Measurements from ENCODE around the gene BBOX1. TPM values are rescaled to one million over a fixed set of nuclear protein-coding genes. Genes with fewer than 3 reads are reported as not detected.

The BBOX1 gene
- total RNA-seq, 1 experiment from 2014 or later, result not detected

GRCh38 chr11:27020751-27021150, 19.9 kb upstream of the BBOX1 start:
- Histone ChIP-seq H3K79me2 (ENCODE audit: low read length) (no peaks in the 10 kb centered on the region), H3K4me2 (ENCODE audit: low read depth, low read length, poor library complexity, severe bottlenecking) (no peak overlapping the region), H3K9ac (ENCODE audit: low read length) (no peak overlapping the region), H3K9me2 (replicated peaks; ENCODE audit: insufficient read depth, low read length) (no peaks in the 10 kb centered on the region), H3K4me3 (ENCODE audit: low read length) (no peak overlapping the region), H2AFZ (ENCODE audit: low read length) (no peak overlapping the region), H3K27ac (ENCODE audit: low read length) (no peak overlapping the region), H3K27me3 (ENCODE audit: low read length) (no peaks in the 10 kb centered on the region), H3K36me3 (ENCODE audit: insufficient read depth, low read length) (no peaks in the 10 kb centered on the region), H3K9me3 (ENCODE audit: low read length) (no peaks in the 10 kb centered on the region), H4K20me1 (ENCODE audit: insufficient read depth, low read depth, low read length) (no peaks in the 10 kb centered on the region), H3K4me1 (ENCODE audit: low read length) (no peaks in the 10 kb centered on the region)
- DNase-seq, result no peak

- H4K20me1 ChIP-seq (ENCODE audit: insufficient read depth, low read depth, low read length), result no peaks in the 10 kb centered on the region
- no peak overlapping the region for H3K9ac ChIP-seq (ENCODE audit: low read length)
- H3K79me2 ChIP-seq (ENCODE audit: low read length), result no peaks in the 10 kb centered on the region
Measured at GRCh38 chr11:27022659-27023251, 17.9 kb upstream of the BBOX1 start.

GRCh38 chr11:27024865-27025264, 15.8 kb upstream of the BBOX1 start:
- H3K79me2 ChIP-seq (ENCODE audit: low read length), result no peaks in the 10 kb centered on the region

More at GRCh38 chr11:27022659-27023251, 17.9 kb upstream of the BBOX1 start:
- H3K36me3 ChIP-seq (ENCODE audit: insufficient read depth, low read length), result no peaks in the 10 kb centered on the region
- H3K27ac ChIP-seq (ENCODE audit: low read length), result no peak overlapping the region
- H3K9me2 ChIP-seq (replicated peaks; ENCODE audit: insufficient read depth, low read length), result no peaks in the 10 kb centered on the region
- no peak overlapping the region for H2AFZ ChIP-seq (ENCODE audit: low read length)
- no peaks in the 10 kb centered on the region for H3K9me3 ChIP-seq (ENCODE audit: low read length)
- no peak overlapping the region for H3K4me2 ChIP-seq (ENCODE audit: low read depth, low read length, poor library complexity, severe bottlenecking)
- H3K27me3 ChIP-seq (ENCODE audit: low read length), result no peaks in the 10 kb centered on the region
- no peak overlapping the region for H3K4me3 ChIP-seq (ENCODE audit: low read length)
- no peaks in the 10 kb centered on the region for H3K4me1 ChIP-seq (ENCODE audit: low read length)
- no peak for DNase-seq

GRCh38 chr11:27025312-27025955, 15.2 kb upstream of the BBOX1 start:
- no peaks in the 10 kb centered on the region for H4K20me1 ChIP-seq (ENCODE audit: insufficient read depth, low read depth, low read length)
- H3K4me1 ChIP-seq (ENCODE audit: low read length), result no peaks in the 10 kb centered on the region
- H3K27me3 ChIP-seq (ENCODE audit: low read length), result no peaks in the 10 kb centered on the region
- H2AFZ ChIP-seq (ENCODE audit: low read length), result no peak overlapping the region
- no peaks in the 10 kb centered on the region for H3K9me3 ChIP-seq (ENCODE audit: low read length)
- H3K9me2 ChIP-seq (replicated peaks; ENCODE audit: insufficient read depth, low read length), result no peaks in the 10 kb centered on the region
- H3K36me3 ChIP-seq (ENCODE audit: insufficient read depth, low read length), result no peaks in the 10 kb centered on the region
- no peak overlapping the region for H3K4me2 ChIP-seq (ENCODE audit: low read depth, low read length, poor library complexity, severe bottlenecking)
- H3K4me3 ChIP-seq (ENCODE audit: low read length), result no peak overlapping the region
- no peak overlapping the region for H3K9ac ChIP-seq (ENCODE audit: low read length)
- H3K79me2 ChIP-seq (ENCODE audit: low read length), result no peaks in the 10 kb centered on the region
- no peak for DNase-seq
- H3K27ac ChIP-seq (ENCODE audit: low read length), result no peak overlapping the region

More at GRCh38 chr11:27024865-27025264, 15.8 kb upstream of the BBOX1 start:
- no peaks in the 10 kb centered on the region for H3K9me3 ChIP-seq (ENCODE audit: low read length)
- H3K36me3 ChIP-seq (ENCODE audit: insufficient read depth, low read length), result no peaks in the 10 kb centered on the region
- H3K4me3 ChIP-seq (ENCODE audit: low read length), result no peak overlapping the region
- H3K9ac ChIP-seq (ENCODE audit: low read length), result no peak overlapping the region
- H3K9me2 ChIP-seq (replicated peaks; ENCODE audit: insufficient read depth, low read length), result no peaks in the 10 kb centered on the region
- no peaks in the 10 kb centered on the region for H3K4me1 ChIP-seq (ENCODE audit: low read length)
- DNase-seq, result no peak
- no peak overlapping the region for H2AFZ ChIP-seq (ENCODE audit: low read length)
- H4K20me1 ChIP-seq (ENCODE audit: insufficient read depth, low read depth, low read length), result no peaks in the 10 kb centered on the region
- no peaks in the 10 kb centered on the region for H3K27me3 ChIP-seq (ENCODE audit: low read length)
- no peak overlapping the region for H3K27ac ChIP-seq (ENCODE audit: low read length)
- no peak overlapping the region for H3K4me2 ChIP-seq (ENCODE audit: low read depth, low read length, poor library complexity, severe bottlenecking)

GRCh38 chr11:27025957-27026733, 14.5 kb upstream of the BBOX1 start:
- H3K27ac ChIP-seq (ENCODE audit: low read length), result no peak overlapping the region
- DNase-seq, result no peak
- no peak overlapping the region for H2AFZ ChIP-seq (ENCODE audit: low read length)
- no peak overlapping the region for H3K9ac ChIP-seq (ENCODE audit: low read length)
- H4K20me1 ChIP-seq (ENCODE audit: insufficient read depth, low read depth, low read length), result no peaks in the 10 kb centered on the region
- no peak overlapping the region for H3K4me2 ChIP-seq (ENCODE audit: low read depth, low read length, poor library complexity, severe bottlenecking)
- H3K4me3 ChIP-seq (ENCODE audit: low read length), result no peak overlapping the region
- no peaks in the 10 kb centered on the region for H3K9me3 ChIP-seq (ENCODE audit: low read length)
- H3K4me1 ChIP-seq (ENCODE audit: low read length), result no peaks in the 10 kb centered on the region
- H3K36me3 ChIP-seq (ENCODE audit: insufficient read depth, low read length), result no peaks in the 10 kb centered on the region
- H3K9me2 ChIP-seq (replicated peaks; ENCODE audit: insufficient read depth, low read length), result no peaks in the 10 kb centered on the region
- no peaks in the 10 kb centered on the region for H3K79me2 ChIP-seq (ENCODE audit: low read length)
- H3K27me3 ChIP-seq (ENCODE audit: low read length), result no peaks in the 10 kb centered on the region

- no peaks in the 10 kb centered on the region for H4K20me1 ChIP-seq (ENCODE audit: insufficient read depth, low read depth, low read length)
- no peaks in the 10 kb centered on the region for H3K36me3 ChIP-seq (ENCODE audit: insufficient read depth, low read length)
- no peaks in the 10 kb centered on the region for H3K27me3 ChIP-seq (ENCODE audit: low read length)
- no peaks in the 10 kb centered on the region for H3K4me1 ChIP-seq (ENCODE audit: low read length)
- no peaks in the 10 kb centered on the region for H3K9me2 ChIP-seq (replicated peaks; ENCODE audit: insufficient read depth, low read length)
- H3K27ac ChIP-seq (ENCODE audit: low read length), result no peak overlapping the region
- H3K79me2 ChIP-seq (ENCODE audit: low read length), result no peaks in the 10 kb centered on the region
- H3K4me3 ChIP-seq (ENCODE audit: low read length), result no peak overlapping the region
- DNase-seq, result no peak
- no peaks in the 10 kb centered on the region; the same call in 1 of the 2 replicates for H3K9me3 ChIP-seq (ENCODE audit: low read length)
- no peak overlapping the region for H3K4me2 ChIP-seq (ENCODE audit: low read depth, low read length, poor library complexity, severe bottlenecking)
- no peak overlapping the region for H2AFZ ChIP-seq (ENCODE audit: low read length)
- H3K9ac ChIP-seq (ENCODE audit: low read length), result no peak overlapping the region
Measured at GRCh38 chr11:27028561-27028965, 12.1 kb upstream of the BBOX1 start.

- Histone ChIP-seq H3K9me2 (replicated peaks; ENCODE audit: insufficient read depth, low read length) (no peaks in the 10 kb centered on the region), H3K36me3 (ENCODE audit: insufficient read depth, low read length) (no peaks in the 10 kb centered on the region), H3K79me2 (ENCODE audit: low read length) (no peaks in the 10 kb centered on the region), H3K27me3 (ENCODE audit: low read length) (no peaks in the 10 kb centered on the region), H3K4me2 (ENCODE audit: low read depth, low read length, poor library complexity, severe bottlenecking) (no peak overlapping the region), H3K4me3 (ENCODE audit: low read length) (no peak overlapping the region), H3K4me1 (ENCODE audit: low read length) (no peaks in the 10 kb centered on the region), H2AFZ (ENCODE audit: low read length) (no peak overlapping the region), H4K20me1 (ENCODE audit: insufficient read depth, low read depth, low read length) (no peaks in the 10 kb centered on the region), H3K27ac (ENCODE audit: low read length) (no peak overlapping the region), H3K9me3 (ENCODE audit: low read length) (no peaks in the 10 kb centered on the region; the same call in 1 of the 2 replicates), H3K9ac (ENCODE audit: low read length) (no peak overlapping the region)
- no peak for DNase-seq
Measured at GRCh38 chr11:27029966-27030365, 10.6 kb upstream of the BBOX1 start.

GRCh38 chr11:27031754-27032153, 8.9 kb upstream of the BBOX1 start:
- no peaks in the 10 kb centered on the region for H3K9me2 ChIP-seq (replicated peaks; ENCODE audit: insufficient read depth, low read length)
- no peak overlapping the region for H3K4me2 ChIP-seq (ENCODE audit: low read depth, low read length, poor library complexity, severe bottlenecking)
- no peak overlapping the region for H3K9ac ChIP-seq (ENCODE audit: low read length)
- H3K27ac ChIP-seq (ENCODE audit: low read length), result no peak overlapping the region
- no peak overlapping the region for H3K4me3 ChIP-seq (ENCODE audit: low read length)
- no peak overlapping the region for H2AFZ ChIP-seq (ENCODE audit: low read length)
- no peaks in the 10 kb centered on the region for H4K20me1 ChIP-seq (ENCODE audit: insufficient read depth, low read depth, low read length)
- no peaks in the 10 kb centered on the region for H3K36me3 ChIP-seq (ENCODE audit: insufficient read depth, low read length)
- no peaks in the 10 kb centered on the region for H3K79me2 ChIP-seq (ENCODE audit: low read length)
- H3K4me1 ChIP-seq (ENCODE audit: low read length), result no peaks in the 10 kb centered on the region
- no peaks in the 10 kb centered on the region; the same call in 1 of the 2 replicates for H3K9me3 ChIP-seq (ENCODE audit: low read length)
- H3K27me3 ChIP-seq (ENCODE audit: low read length), result no peaks in the 10 kb centered on the region
- DNase-seq, result no peak

All from Karpas-422 (cell line).